Measurements from ENCODE around the gene OR6C70. TPM values are rescaled to one million over a fixed set of nuclear protein-coding genes. Genes with fewer than 3 reads are reported as not detected.

Gene OR6C70
- total RNA-seq (2022) (not detected in 2 replicates), Bru-seq, nascent RNA (not detected), BruChase-seq, experiment 1, labeled RNA remaining after a 2-hour chase (not detected), BruChase-seq, experiment 2, labeled RNA remaining after a 6-hour chase (not detected)
- long read RNA-seq = 0 reads

GRCh38 chr12:55470088-55470829 is at the start of gene OR6C70:
Gene OR6C70, minus strand, starts transcription at chr12:55470138. Its CDS starts 0 bp downstream, at chr12:55470138.
- H3K27me3 ChIP-seq (replicated peaks; ENCODE audit: control insufficient read depth, insufficient read depth, low read length) = no peaks in the 10 kb centered on the region; the same call in 1 of the 2 replicates
- POLR2A ChIA-PET = no interaction called here
- Mint-ChIP-seq H3K4me3 (ENCODE audit: unreplicated experiment) (no peak within 1 kb of the TSS), H3K27me3 (ENCODE audit: insufficient read depth, unreplicated experiment) (no peaks in the 10 kb centered on the region), H3K36me3 (ENCODE audit: insufficient read depth, unreplicated experiment) (no peaks in the 10 kb centered on the region), H3K9me3 (ENCODE audit: unreplicated experiment) (no peaks in the 10 kb centered on the region), H3K4me1 (ENCODE audit: low read depth, unreplicated experiment) (no peaks in the 10 kb centered on the region), H3K27ac (ENCODE audit: unreplicated experiment) (no peak within 1 kb of the TSS)
- no peaks in the 10 kb centered on the region for H3K9me3 ChIP-seq
- TF ChIP-seq CTCF (IDR thresholded peaks at IDR 0.05; ENCODE audit: insufficient read depth in 1 of 2, low read depth in 1 of 2, low read length in 1 of 2, severe bottlenecking in 1 of 2, unreplicated experiment in 1 of 2) = no peak
- H3K36me3 ChIP-seq (ENCODE audit: control insufficient read depth, insufficient read depth, low read length) = no peaks in the 10 kb centered on the region
- CTCF ChIA-PET = no interaction called here
- no TSS peak for BruUV-seq (replicated peaks)
- no peak within 1 kb of the TSS for H3K4me3 ChIP-seq (ENCODE audit: low read depth, low read length)
- intact Hi-C loops (cut with micrococcal nuclease; ENCODE audit: unreplicated experiment) = no loop called here
- no peaks in the 10 kb centered on the region for H3K4me1 ChIP-seq
- no peak for DNase-seq

GRCh38 chr12:55516391-55516790 is 46.5 kb upstream of the OR6C70 start:
- CTCF ChIA-PET = no interaction called here
- no peaks in the 10 kb centered on the region for H3K27me3 Mint-ChIP-seq (ENCODE audit: insufficient read depth, unreplicated experiment)
- no peak for DNase-seq
- H3K36me3 ChIP-seq (ENCODE audit: control insufficient read depth, insufficient read depth, low read length) = no peaks in the 10 kb centered on the region
- no peaks in the 10 kb centered on the region for H3K36me3 Mint-ChIP-seq (ENCODE audit: insufficient read depth, unreplicated experiment)
- no peak overlapping the region for H3K27ac Mint-ChIP-seq (ENCODE audit: unreplicated experiment)
- H3K4me3 Mint-ChIP-seq (ENCODE audit: unreplicated experiment) = no peak overlapping the region
- no peaks in the 10 kb centered on the region for H3K27me3 ChIP-seq (replicated peaks; ENCODE audit: control insufficient read depth, insufficient read depth, low read length)
- H3K4me1 ChIP-seq = no peaks in the 10 kb centered on the region
- no peak overlapping the region for H3K4me3 ChIP-seq (ENCODE audit: low read depth, low read length)
- H3K4me1 Mint-ChIP-seq (ENCODE audit: low read depth, unreplicated experiment) = no peaks in the 10 kb centered on the region
- no TSS peak for BruUV-seq (replicated peaks)
- no peak for TF ChIP-seq CTCF (IDR thresholded peaks at IDR 0.05; ENCODE audit: insufficient read depth in 1 of 2, low read depth in 1 of 2, low read length in 1 of 2, severe bottlenecking in 1 of 2, unreplicated experiment in 1 of 2)
- POLR2A ChIA-PET = no interaction called here
- intact Hi-C loops (cut with micrococcal nuclease; ENCODE audit: unreplicated experiment) = no loop called here
- peaks cover 14% of the 10 kb centered on the region for H3K9me3 Mint-ChIP-seq (ENCODE audit: unreplicated experiment)
- H3K9me3 ChIP-seq = no peaks in the 10 kb centered on the region

DNA sequence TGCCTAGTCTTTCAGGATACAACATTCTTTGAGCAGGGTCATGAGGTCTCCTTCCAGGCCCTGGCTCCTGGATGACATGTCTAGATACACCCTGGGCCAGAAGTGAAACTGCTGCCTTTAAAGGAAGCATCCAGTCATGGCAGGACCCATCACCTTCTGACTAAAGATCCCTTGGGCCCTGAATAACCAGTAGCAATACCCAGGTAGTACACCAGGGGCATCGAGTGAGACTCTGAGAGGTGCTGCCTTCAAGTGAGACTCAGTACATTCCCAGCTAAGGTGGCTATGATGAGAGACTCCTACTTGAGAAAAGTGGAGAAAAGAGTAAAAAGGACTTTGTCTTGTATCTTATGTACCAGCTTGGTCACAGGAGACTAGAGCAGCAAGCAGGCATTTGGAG is 45.8 kb upstream of the OR6C70 start:
- CTCF ChIA-PET = no interaction called here
- POLR2A ChIA-PET = no interaction called here
- no peaks in the 10 kb centered on the region for H3K4me1 Mint-ChIP-seq (ENCODE audit: low read depth, unreplicated experiment)
- DNase-seq = peak in 1 of 2 experiments; percentile 15
- Histone ChIP-seq H3K4me1 (no peaks in the 10 kb centered on the region), H3K4me3 (ENCODE audit: low read depth, low read length) (no peak overlapping the region), H3K27me3 (replicated peaks; ENCODE audit: control insufficient read depth, insufficient read depth, low read length) (no peaks in the 10 kb centered on the region), H3K9me3 (no peaks in the 10 kb centered on the region), H3K36me3 (ENCODE audit: control insufficient read depth, insufficient read depth, low read length) (no peaks in the 10 kb centered on the region)
- H3K4me3 Mint-ChIP-seq (ENCODE audit: unreplicated experiment) = no peak overlapping the region
- no peaks in the 10 kb centered on the region for H3K27me3 Mint-ChIP-seq (ENCODE audit: insufficient read depth, unreplicated experiment)
- H3K9me3 Mint-ChIP-seq (ENCODE audit: unreplicated experiment) = peaks cover 14% of the 10 kb centered on the region
- intact Hi-C loops (cut with micrococcal nuclease; ENCODE audit: unreplicated experiment) = no loop called here
- BruUV-seq (replicated peaks) = no TSS peak
- no peak for TF ChIP-seq CTCF (IDR thresholded peaks at IDR 0.05; ENCODE audit: insufficient read depth in 1 of 2, low read depth in 1 of 2, low read length in 1 of 2, severe bottlenecking in 1 of 2, unreplicated experiment in 1 of 2)
- no peak overlapping the region for H3K27ac Mint-ChIP-seq (ENCODE audit: unreplicated experiment)
- no peaks in the 10 kb centered on the region for H3K36me3 Mint-ChIP-seq (ENCODE audit: insufficient read depth, unreplicated experiment)
